Duodenal mucosa (tissue), 2 donors: ENCODE measurements around the gene RAB3GAP1.

Experiments
- H3K27ac ChIP-seq: one replicate; pipeline ENCODE4 v1.7.0; 2013; ENCODE audit warnings: low read depth, low read length
- H3K27me3 ChIP-seq, 2 donors: one replicate each; pipeline ENCODE4 v1.7.0; 2013; ENCODE audit warnings: low read length in 2 of 2, control low read depth in 1 of 2; ENCODE audit not compliant: insufficient read depth in 2 of 2, control insufficient read depth in 1 of 2
- H3K36me3 ChIP-seq, 2 donors: one replicate each; pipeline ENCODE4 v1.7.0; 2013; ENCODE audit warnings: low read length in 2 of 2, control low read depth in 1 of 2; ENCODE audit not compliant: insufficient read depth in 2 of 2, control insufficient read depth in 1 of 2
- H3K4me1 ChIP-seq, 2 donors: one replicate each; pipeline ENCODE4 v1.7.0; 2013; ENCODE audit warnings: low read length in 2 of 2, control low read depth in 1 of 2; ENCODE audit not compliant: insufficient read depth in 2 of 2, control insufficient read depth in 1 of 2
- H3K4me3 ChIP-seq, 2 donors: one replicate each; pipeline ENCODE4 v1.7.0; 2013; ENCODE audit warnings: low read length in 2 of 2, low read depth in 1 of 2
- H3K9ac ChIP-seq, 2 donors: one replicate each; pipeline ENCODE4 v1.7.0; 2013; ENCODE audit warnings: low read length in 2 of 2, low read depth in 1 of 2
- H3K9me3 ChIP-seq, 2 donors: one replicate each; pipeline ENCODE4 v1.7.0; 2013; ENCODE audit warnings: low read length in 2 of 2, control low read depth in 1 of 2; ENCODE audit not compliant: control insufficient read depth in 1 of 2

RAB3GAP1 gene

GRCh38 chr2:135202751-135203150 lies 150.7 kb downstream of the RAB3GAP1 start:
- no peaks in the 10 kb centered on the region for H3K27me3 ChIP-seq
- H3K4me3 ChIP-seq, result no peak overlapping the region
- H3K36me3 ChIP-seq, result peaks cover 0 to 3% of the 10 kb centered on the region in 2 donors
- H3K27ac ChIP-seq, result no peak overlapping the region
- no peaks in the 10 kb centered on the region for H3K4me1 ChIP-seq
- H3K9ac ChIP-seq, result no peak overlapping the region
- no peaks in the 10 kb centered on the region for H3K9me3 ChIP-seq

- no peak overlapping the region for H3K9ac ChIP-seq
- H3K4me3 ChIP-seq, result no peak overlapping the region
- H3K4me1 ChIP-seq, result no peaks in the 10 kb centered on the region
- H3K27ac ChIP-seq, result no peak overlapping the region
- no peaks in the 10 kb centered on the region for H3K27me3 ChIP-seq
- no peaks in the 10 kb centered on the region for H3K9me3 ChIP-seq
- H3K36me3 ChIP-seq, result peaks cover 0 to 3% of the 10 kb centered on the region in 2 donors
Measured at GRCh38 chr2:135203944-135204343, 151.9 kb downstream of the RAB3GAP1 start.

- H3K9me3 ChIP-seq, result no peaks in the 10 kb centered on the region
- H3K27ac ChIP-seq, result no peak overlapping the region
- H3K4me1 ChIP-seq, result no peaks in the 10 kb centered on the region
- peaks cover 0 to 3% of the 10 kb centered on the region in 2 donors for H3K36me3 ChIP-seq
- H3K9ac ChIP-seq, result no peak overlapping the region
- no peaks in the 10 kb centered on the region for H3K27me3 ChIP-seq
- H3K4me3 ChIP-seq, result no peak overlapping the region
Measured at GRCh38 chr2:135208016-135208415, 155.9 kb downstream of the RAB3GAP1 start.

GRCh38 chr2:135212757-135213156 lies 160.7 kb downstream of the RAB3GAP1 start:
- H3K27me3 ChIP-seq, result no peaks in the 10 kb centered on the region
- H3K36me3 ChIP-seq, result no peaks in the 10 kb centered on the region
- no peak overlapping the region for H3K27ac ChIP-seq
- H3K4me1 ChIP-seq, result no peaks in the 10 kb centered on the region
- no peak overlapping the region for H3K9ac ChIP-seq
- no peaks in the 10 kb centered on the region for H3K9me3 ChIP-seq
- H3K4me3 ChIP-seq, result no peak overlapping the region

GRCh38 chr2:135218426-135218825 lies 166.3 kb downstream of the RAB3GAP1 start:
- H3K4me1 ChIP-seq, result no peaks in the 10 kb centered on the region
- no peak overlapping the region for H3K4me3 ChIP-seq
- no peaks in the 10 kb centered on the region for H3K27me3 ChIP-seq
- H3K27ac ChIP-seq, result no peak overlapping the region
- H3K9ac ChIP-seq, result no peak overlapping the region
- H3K36me3 ChIP-seq, result no peaks in the 10 kb centered on the region
- no peaks in the 10 kb centered on the region for H3K9me3 ChIP-seq

DNA sequence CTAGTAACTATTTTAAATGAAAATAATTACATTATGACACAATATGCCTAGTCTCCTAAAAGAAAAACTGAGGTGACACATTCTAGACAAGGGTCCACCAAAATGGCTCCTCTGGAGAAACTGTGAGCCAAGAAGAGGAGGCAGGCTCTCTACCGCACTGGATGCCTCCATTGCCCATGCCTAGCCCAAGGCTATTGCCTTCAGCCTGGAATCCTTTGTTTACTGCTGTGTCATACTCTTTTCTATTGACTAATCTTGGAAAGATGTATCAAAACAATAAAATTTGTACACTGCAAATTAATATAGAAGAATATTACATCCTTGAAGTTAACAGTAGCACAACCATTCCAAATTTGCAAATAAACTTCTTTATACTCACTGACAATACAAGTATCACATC lies 167.1 kb downstream of the RAB3GAP1 start:
- Histone ChIP-seq H3K27ac (no peak overlapping the region), H3K9me3 (no peaks in the 10 kb centered on the region), H3K4me1 (no peaks in the 10 kb centered on the region), H3K4me3 (no peak overlapping the region), H3K36me3 (no peaks in the 10 kb centered on the region), H3K27me3 (no peaks in the 10 kb centered on the region), H3K9ac (no peak overlapping the region)
